Stimulated activated CD8-positive, alpha-beta memory T cell treated with anti-CD3 and anti-CD28 coated beads, Interleukin-7, amount 100 ng/mL, for 4 hours (primary cell): ENCODE measurements around the gene AMOT.

Experiments
- DNase-seq, 2 donors: peaks; one replicate each; pipeline ENCODE4 v3.0.0-alpha.2; 2020; ENCODE audit warnings: low read depth in 2 of 2

The AMOT gene

DNA sequence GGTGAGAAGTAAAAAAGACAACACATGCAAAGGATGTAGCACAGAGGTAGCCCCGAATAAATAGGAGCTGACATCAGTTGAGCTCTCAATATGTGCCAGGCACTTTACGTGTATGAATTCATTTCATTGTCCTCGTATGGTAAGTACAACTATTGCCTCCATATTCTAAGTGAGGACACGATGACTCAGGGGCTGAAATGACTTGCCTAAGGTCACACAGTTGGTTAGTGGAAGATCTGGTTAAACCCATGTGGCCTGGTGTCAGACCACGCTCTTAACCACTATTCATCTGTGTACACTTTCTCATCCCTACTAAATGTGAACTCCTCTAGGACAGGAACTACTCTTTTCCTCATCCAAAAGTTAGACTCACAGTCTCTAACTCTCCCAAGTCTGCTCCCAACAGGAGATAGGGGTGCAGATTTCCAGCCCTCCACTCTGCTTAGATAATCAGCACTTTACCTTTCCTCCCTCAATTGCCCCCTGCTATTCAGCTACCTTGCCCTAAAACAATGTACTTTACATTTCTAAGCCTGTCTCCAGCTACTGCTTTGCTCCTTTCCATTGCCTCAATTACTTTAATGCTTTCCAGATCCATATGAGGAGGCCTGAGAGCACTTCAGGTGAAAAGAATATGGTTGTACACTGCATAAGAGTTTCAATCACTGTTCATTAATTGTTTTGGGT is 102.1 kb downstream of the AMOT start:
- no peak for DNase-seq

DNA sequence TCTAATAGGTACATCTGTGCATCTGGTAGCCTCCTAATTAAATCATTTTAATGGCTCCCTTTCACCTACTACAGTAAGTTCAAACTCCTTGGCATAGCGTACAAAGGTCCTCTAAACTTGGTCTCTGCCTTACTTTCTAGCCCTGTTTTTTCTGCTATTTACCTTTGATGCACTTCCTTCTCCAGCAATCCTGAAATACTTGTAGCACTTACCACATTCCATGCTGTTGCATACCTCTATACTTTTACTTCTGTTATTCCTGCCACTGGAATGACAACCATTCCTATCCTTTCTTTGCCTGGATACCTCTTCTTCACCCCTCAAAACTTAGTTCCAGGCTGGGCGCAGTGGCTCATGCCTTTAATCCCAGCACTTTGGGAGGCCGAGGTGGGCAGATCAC is 104.3 kb downstream of the AMOT start:
- DNase-seq, result no peak

GRCh38 chrX:112735147-112735546 is 105.5 kb downstream of the AMOT start:
- no peak for DNase-seq

DNA sequence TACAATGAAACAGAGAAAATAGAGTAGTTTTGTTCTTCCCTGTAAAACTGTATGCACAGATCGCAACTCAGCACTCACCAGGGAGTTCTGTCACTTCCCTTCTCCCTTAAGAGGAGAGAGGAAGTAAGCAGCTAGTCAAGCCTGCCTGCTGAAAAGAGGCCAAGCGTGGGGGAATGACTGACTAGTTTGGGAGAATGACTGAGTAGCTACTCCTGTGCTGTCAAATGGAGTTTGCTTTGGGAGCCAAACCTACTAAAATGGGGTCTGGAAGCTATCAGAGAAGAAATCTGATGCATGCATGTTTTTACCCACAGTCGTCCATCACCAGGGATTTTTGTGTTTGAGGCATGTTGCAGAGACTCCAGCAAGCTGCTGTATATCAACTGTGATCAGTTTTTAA is 106.3 kb downstream of the AMOT start:
- no peak for DNase-seq

DNA sequence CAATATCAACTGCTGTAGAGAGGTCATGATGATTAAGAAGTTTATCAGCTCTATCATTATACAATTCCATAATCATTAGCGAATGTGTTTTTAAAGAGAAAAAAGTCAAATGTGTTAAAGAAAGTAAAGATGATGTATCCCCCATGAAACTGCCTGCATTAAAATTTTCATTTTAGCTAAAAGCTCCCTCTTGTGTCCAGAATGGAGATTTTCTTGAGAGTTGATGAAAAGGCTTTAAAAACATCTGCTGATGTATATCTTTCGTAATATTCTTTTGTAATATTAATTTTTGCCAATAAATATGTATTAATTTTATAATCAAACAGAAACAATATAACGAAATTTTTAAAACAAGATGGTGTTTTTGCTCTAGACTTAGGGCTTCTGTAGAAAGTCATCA is 108.8 kb downstream of the AMOT start:
- DNase-seq, result no peak
